Mesothelial cell of epicardium (in vitro differentiated cells): Measurements from ENCODE around the gene ESPNL. TPM values are rescaled to one million over a fixed set of nuclear protein-coding genes. Genes with fewer than 3 reads are reported as not detected.

ENCODE experiments used
- DNase-seq, 2 experiments: peaks; one replicate each; pipeline ENCODE4 v3.0.0; 2021; ENCODE audit warnings: low spot score in 2 of 2; ENCODE audit not compliant: unreplicated experiment in 2 of 2
- H3K27ac Mint-ChIP-seq: 2 replicates; pipeline ENCODE4 v1.8.0; 2021; ENCODE audit warnings: mixed read lengths
- H3K27me3 Mint-ChIP-seq: 2 replicates; pipeline ENCODE4 v1.8.0; 2021; ENCODE audit warnings: low read depth, mixed read lengths
- H3K36me3 Mint-ChIP-seq: 2 replicates; pipeline ENCODE4 v1.8.0; 2021; ENCODE audit warnings: mixed read lengths
- H3K4me1 Mint-ChIP-seq: 2 replicates; pipeline ENCODE4 v1.8.0; 2021; ENCODE audit warnings: mixed read lengths
- H3K4me3 Mint-ChIP-seq: 2 replicates; pipeline ENCODE4 v1.8.0; 2021; ENCODE audit warnings: mild to moderate bottlenecking, moderate library complexity, mixed read lengths
- H3K9me3 Mint-ChIP-seq: 2 replicates; pipeline ENCODE4 v1.8.0; 2021; ENCODE audit warnings: mixed read lengths
- CTCF ChIP-seq: fragments of 200-600 bp; sonication (generic); IDR thresholded peaks from one replicate; pipeline ENCODE4 v1.5.0; 2021; ENCODE audit warnings: antibody characterized with exemption; ENCODE audit not compliant: unreplicated experiment
- total RNA-seq: library from RNA; stranded (reverse); gene quantifications from 3 replicates; pipeline ENCODE4 v1.2.1, GENCODE V29; 2021

The ESPNL gene
- total RNA-seq, 1 donor from 2014 or later = 0.38 TPM

GRCh38 chr2:238121511-238122286 lies 21.6 kb downstream of the ESPNL start:
- Mint-ChIP-seq H3K4me3 (no peak overlapping the region), H3K27ac (no peak overlapping the region), H3K9me3 (no peaks in the 10 kb centered on the region), H3K36me3 (no peaks in the 10 kb centered on the region), H3K4me1 (peaks cover 3% of the 10 kb centered on the region), H3K27me3 (peaks cover 32% of the 10 kb centered on the region)
- TF ChIP-seq CTCF = no peak
- no peak for DNase-seq

- Mint-ChIP-seq H3K36me3 (no peaks in the 10 kb centered on the region), H3K27ac (no peak overlapping the region), H3K27me3 (peaks cover 26% of the 10 kb centered on the region), H3K9me3 (no peaks in the 10 kb centered on the region), H3K4me1 (peaks cover 3% of the 10 kb centered on the region), H3K4me3 (no peak overlapping the region)
- TF ChIP-seq CTCF = no peak
- DNase-seq = no peak
Measured at GRCh38 chr2:238122287-238123217, 22.4 kb downstream of the ESPNL start.

GRCh38 chr2:238123218-238123971 lies 23.3 kb downstream of the ESPNL start:
- peaks cover 3% of the 10 kb centered on the region for H3K4me1 Mint-ChIP-seq
- H3K27me3 Mint-ChIP-seq = peaks cover 18% of the 10 kb centered on the region
- H3K36me3 Mint-ChIP-seq = no peaks in the 10 kb centered on the region
- DNase-seq = no peak
- no peak for TF ChIP-seq CTCF
- H3K9me3 Mint-ChIP-seq = no peaks in the 10 kb centered on the region
- no peak overlapping the region for H3K27ac Mint-ChIP-seq
- no peak overlapping the region for H3K4me3 Mint-ChIP-seq

GRCh38 chr2:238123991-238124470 lies 23.9 kb downstream of the ESPNL start:
- no peak for DNase-seq
- Mint-ChIP-seq H3K4me3 (no peak overlapping the region), H3K27me3 (peaks cover 11% of the 10 kb centered on the region), H3K36me3 (no peaks in the 10 kb centered on the region), H3K9me3 (no peaks in the 10 kb centered on the region), H3K4me1 (peaks cover 3% of the 10 kb centered on the region), H3K27ac (no peak overlapping the region)
- no peak for TF ChIP-seq CTCF

GRCh38 chr2:238124488-238125126 lies 24.5 kb downstream of the ESPNL start:
- no peaks in the 10 kb centered on the region for H3K9me3 Mint-ChIP-seq
- no peak for DNase-seq
- H3K4me3 Mint-ChIP-seq = no peak overlapping the region
- H3K4me1 Mint-ChIP-seq = peaks cover 3% of the 10 kb centered on the region
- peaks cover 7% of the 10 kb centered on the region for H3K27me3 Mint-ChIP-seq
- H3K36me3 Mint-ChIP-seq = no peaks in the 10 kb centered on the region
- no peak overlapping the region for H3K27ac Mint-ChIP-seq
- no peak for TF ChIP-seq CTCF
